Measurements from ENCODE around the gene TPP2. TPM values are rescaled to one million over a fixed set of nuclear protein-coding genes. Genes with fewer than 3 reads are reported as not detected.

The TPP2 gene
- total RNA-seq, 1 experiment from 2014 or later, result 68.3 TPM

DNA sequence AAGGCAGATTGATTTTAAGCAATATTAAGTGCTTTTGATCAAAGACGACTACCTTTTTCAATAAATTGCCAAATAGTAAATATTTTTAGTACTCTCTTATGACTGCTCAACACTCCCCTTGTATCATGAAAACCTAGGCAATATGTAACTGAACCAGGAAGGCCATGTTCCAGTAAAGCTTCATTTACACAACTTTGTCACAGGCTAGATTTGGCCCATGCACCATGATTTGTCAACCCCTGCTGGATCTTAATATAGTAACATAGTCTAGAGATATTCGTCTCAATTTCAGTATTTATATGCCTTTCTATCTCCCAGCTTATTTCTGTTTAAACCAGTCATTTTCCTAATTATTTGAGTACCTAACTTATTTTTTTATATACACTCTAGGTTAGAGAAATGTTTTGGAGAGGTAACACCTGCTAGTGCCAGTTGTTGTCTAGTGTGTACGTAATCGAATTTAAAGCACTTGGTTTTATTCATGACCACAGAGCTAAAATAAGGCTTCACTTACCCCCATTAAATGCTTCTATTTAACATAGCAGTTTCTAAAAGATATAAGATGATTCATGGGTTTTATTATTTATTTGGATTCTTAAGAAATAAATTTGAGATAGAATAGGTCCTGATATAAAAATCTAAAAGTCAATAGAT lies 21.0 kb downstream of the TPP2 start:
- Mint-ChIP-seq H3K27ac (no peak overlapping the region), H3K4me1 (no peaks in the 10 kb centered on the region), H3K9me3 (no peaks in the 10 kb centered on the region), H3K27me3 (ENCODE audit: low read depth) (no peaks in the 10 kb centered on the region), H3K36me3 (peaks cover 58% of the 10 kb centered on the region), H3K4me3 (no peak overlapping the region)
- TF ChIP-seq FOXJ3 (CRISPR knock-in tag; IDR thresholded peaks at IDR 0.05; ENCODE audit: borderline replicate concordance), result no peak
- TF ChIP-seq, protein P1, sequence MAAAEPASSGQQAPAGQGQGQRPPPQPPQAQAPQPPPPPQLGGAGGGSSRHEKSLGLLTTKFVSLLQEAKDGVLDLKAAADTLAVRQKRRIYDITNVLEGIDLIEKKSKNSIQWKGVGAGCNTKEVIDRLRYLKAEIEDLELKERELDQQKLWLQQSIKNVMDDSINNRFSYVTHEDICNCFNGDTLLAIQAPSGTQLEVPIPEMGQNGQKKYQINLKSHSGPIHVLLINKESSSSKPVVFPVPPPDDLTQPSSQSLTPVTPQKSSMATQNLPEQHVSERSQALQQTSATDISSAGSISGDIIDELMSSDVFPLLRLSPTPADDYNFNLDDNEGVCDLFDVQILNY (CRISPR knock-in tag; IDR thresholded peaks at IDR 0.05), result no peak
- TF ChIP-seq, protein P2, sequence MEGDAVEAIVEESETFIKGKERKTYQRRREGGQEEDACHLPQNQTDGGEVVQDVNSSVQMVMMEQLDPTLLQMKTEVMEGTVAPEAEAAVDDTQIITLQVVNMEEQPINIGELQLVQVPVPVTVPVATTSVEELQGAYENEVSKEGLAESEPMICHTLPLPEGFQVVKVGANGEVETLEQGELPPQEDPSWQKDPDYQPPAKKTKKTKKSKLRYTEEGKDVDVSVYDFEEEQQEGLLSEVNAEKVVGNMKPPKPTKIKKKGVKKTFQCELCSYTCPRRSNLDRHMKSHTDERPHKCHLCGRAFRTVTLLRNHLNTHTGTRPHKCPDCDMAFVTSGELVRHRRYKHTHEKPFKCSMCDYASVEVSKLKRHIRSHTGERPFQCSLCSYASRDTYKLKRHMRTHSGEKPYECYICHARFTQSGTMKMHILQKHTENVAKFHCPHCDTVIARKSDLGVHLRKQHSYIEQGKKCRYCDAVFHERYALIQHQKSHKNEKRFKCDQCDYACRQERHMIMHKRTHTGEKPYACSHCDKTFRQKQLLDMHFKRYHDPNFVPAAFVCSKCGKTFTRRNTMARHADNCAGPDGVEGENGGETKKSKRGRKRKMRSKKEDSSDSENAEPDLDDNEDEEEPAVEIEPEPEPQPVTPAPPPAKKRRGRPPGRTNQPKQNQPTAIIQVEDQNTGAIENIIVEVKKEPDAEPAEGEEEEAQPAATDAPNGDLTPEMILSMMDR (IDR thresholded peaks at IDR 0.05), result no peak
- TF ChIP-seq ZNF263 (CRISPR knock-in tag; IDR thresholded peaks at IDR 0.05; ENCODE audit: low read depth), result no peak
- no peak for TF ChIP-seq TEAD4 (CRISPR knock-in tag; IDR thresholded peaks at IDR 0.05)
- ChIA-PET CTCF (no interaction called here), POLR2A (no interaction called here)
- ATAC-seq, result no peak
- DNase-seq (ENCODE audit: low spot score), result no peak

DNA sequence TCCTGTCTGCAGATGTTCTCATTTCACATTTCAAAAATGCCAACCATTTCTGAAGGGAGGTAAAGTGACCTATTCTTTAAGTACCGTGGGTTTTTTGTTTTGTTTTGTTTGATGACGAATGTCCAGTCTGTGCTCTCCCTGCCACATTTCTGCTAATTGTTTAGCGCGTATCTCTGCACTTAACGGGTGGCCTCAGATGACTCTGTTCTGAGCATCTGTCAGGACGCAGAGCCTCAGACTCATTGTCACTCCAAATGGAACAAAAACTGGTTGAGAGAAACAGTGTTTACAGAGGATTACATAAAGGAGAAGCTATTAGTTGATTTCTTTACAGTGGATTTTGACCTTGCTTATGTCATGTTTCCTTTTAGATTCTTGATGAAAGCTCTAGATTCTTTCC lies 23.7 kb downstream of the TPP2 start:
- Mint-ChIP-seq H3K4me3 (no peak overlapping the region), H3K36me3 (peaks cover 59% of the 10 kb centered on the region), H3K27me3 (ENCODE audit: low read depth) (no peaks in the 10 kb centered on the region), H3K27ac (no peak overlapping the region), H3K9me3 (no peaks in the 10 kb centered on the region), H3K4me1 (no peaks in the 10 kb centered on the region)
- ChIA-PET POLR2A (no interaction called here), CTCF (no interaction called here)
- ATAC-seq, result no peak
- no peak for DNase-seq (ENCODE audit: low spot score)
- TF ChIP-seq, protein P3, sequence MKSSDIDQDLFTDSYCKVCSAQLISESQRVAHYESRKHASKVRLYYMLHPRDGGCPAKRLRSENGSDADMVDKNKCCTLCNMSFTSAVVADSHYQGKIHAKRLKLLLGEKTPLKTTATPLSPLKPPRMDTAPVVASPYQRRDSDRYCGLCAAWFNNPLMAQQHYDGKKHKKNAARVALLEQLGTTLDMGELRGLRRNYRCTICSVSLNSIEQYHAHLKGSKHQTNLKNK (CRISPR knock-in tag; IDR thresholded peaks at IDR 0.05), result no peak
- TF ChIP-seq ZNF425 (CRISPR knock-in tag; conservative IDR thresholded peaks at IDR 0.05) (no peak), MAX (CRISPR knock-in tag; IDR thresholded peaks at IDR 0.05) (no peak), AFF4 (CRISPR knock-in tag; IDR thresholded peaks at IDR 0.05; ENCODE audit: borderline replicate concordance) (no peak), PRRX2 (CRISPR knock-in tag; IDR thresholded peaks at IDR 0.05) (no peak), SMAD3 (CRISPR knock-in tag; IDR thresholded peaks at IDR 0.05; ENCODE audit: borderline replicate concordance) (no peak), OVOL2 (CRISPR knock-in tag; IDR thresholded peaks at IDR 0.05; ENCODE audit: borderline replicate concordance) (no peak), TP53 (CRISPR knock-in tag; IDR thresholded peaks at IDR 0.05) (no peak), HMGA2 (CRISPR knock-in tag; IDR thresholded peaks at IDR 0.05) (no peak), TEAD1 (CRISPR knock-in tag; IDR thresholded peaks at IDR 0.05) (no peak)
